ENCODE data around the gene MUC2.

The MUC2 gene

GRCh38 chr11:1078191-1078601, 3.5 kb downstream of the MUC2 start:
- H3K4me3 ChIP-seq (ENCODE audit: low read depth, low read length): no peak overlapping the region
- no peak for DNase-seq (ENCODE audit: low read depth)
- TF ChIP-seq CTCF (IDR thresholded peaks at IDR 0.05; ENCODE audit: low read depth, low read length) (no peak), MAX (IDR thresholded peaks at IDR 0.05; ENCODE audit: low read depth, low read length) (no peak), POLR2A (IDR thresholded peaks at IDR 0.05; ENCODE audit: extremely low read depth, insufficient read length) (no peak), MYC (IDR thresholded peaks at IDR 0.05; ENCODE audit: low read depth, low read length) (no peak)

GRCh38 chr11:1081601-1082311, 7.1 kb downstream of the MUC2 start:
- no peak for TF ChIP-seq CTCF (IDR thresholded peaks at IDR 0.05; ENCODE audit: low read depth, low read length)
- TF ChIP-seq MAX (IDR thresholded peaks at IDR 0.05; ENCODE audit: low read depth, low read length): no peak
- no peak for TF ChIP-seq MYC (IDR thresholded peaks at IDR 0.05; ENCODE audit: low read depth, low read length)
- no peak for TF ChIP-seq POLR2A (IDR thresholded peaks at IDR 0.05; ENCODE audit: extremely low read depth, insufficient read length)
- no peak for DNase-seq (ENCODE audit: low read depth)
- H3K4me3 ChIP-seq (ENCODE audit: low read depth, low read length): no peak overlapping the region

GRCh38 chr11:1082346-1082727, 7.7 kb downstream of the MUC2 start:
- TF ChIP-seq MYC (IDR thresholded peaks at IDR 0.05; ENCODE audit: low read depth, low read length): no peak
- H3K4me3 ChIP-seq (ENCODE audit: low read depth, low read length): no peak overlapping the region
- no peak for DNase-seq (ENCODE audit: low read depth)

GRCh38 chr11:1082728-1083620, 8.3 kb downstream of the MUC2 start:
- DNase-seq (ENCODE audit: low read depth): peak; percentile 58
- no peak for TF ChIP-seq CTCF (IDR thresholded peaks at IDR 0.05; ENCODE audit: low read depth, low read length)
- TF ChIP-seq POLR2A (IDR thresholded peaks at IDR 0.05; ENCODE audit: extremely low read depth, insufficient read length): no peak
- no peak for TF ChIP-seq MYC (IDR thresholded peaks at IDR 0.05; ENCODE audit: low read depth, low read length)
- no peak for TF ChIP-seq MAX (IDR thresholded peaks at IDR 0.05; ENCODE audit: low read depth, low read length)
- H3K4me3 ChIP-seq (ENCODE audit: low read depth, low read length): no peak overlapping the region

GRCh38 chr11:1083621-1084551, 9.2 kb downstream of the MUC2 start:
- no peak overlapping the region for H3K4me3 ChIP-seq (ENCODE audit: low read depth, low read length)
- DNase-seq (ENCODE audit: low read depth): no peak
- no peak for TF ChIP-seq POLR2A (IDR thresholded peaks at IDR 0.05; ENCODE audit: extremely low read depth, insufficient read length)
- no peak for TF ChIP-seq MYC (IDR thresholded peaks at IDR 0.05; ENCODE audit: low read depth, low read length)

GRCh38 chr11:1084561-1085439, 10.1 kb downstream of the MUC2 start:
- TF ChIP-seq POLR2A (IDR thresholded peaks at IDR 0.05; ENCODE audit: extremely low read depth, insufficient read length): no peak
- TF ChIP-seq MYC (IDR thresholded peaks at IDR 0.05; ENCODE audit: low read depth, low read length): no peak
- TF ChIP-seq CTCF (IDR thresholded peaks at IDR 0.05; ENCODE audit: low read depth, low read length): no peak
- no peak for TF ChIP-seq MAX (IDR thresholded peaks at IDR 0.05; ENCODE audit: low read depth, low read length)
- H3K4me3 ChIP-seq (ENCODE audit: low read depth, low read length): no peak overlapping the region
- peak; percentile 44 for DNase-seq (ENCODE audit: low read depth)
